ENCODE results near the gene KCTD11.
"Not testable (repeated sequence)": the region's sequence is repeated elsewhere in the genome, so short reads cannot be mapped to it uniquely, and the experiment has no call there.

The KCTD11 gene

DNA sequence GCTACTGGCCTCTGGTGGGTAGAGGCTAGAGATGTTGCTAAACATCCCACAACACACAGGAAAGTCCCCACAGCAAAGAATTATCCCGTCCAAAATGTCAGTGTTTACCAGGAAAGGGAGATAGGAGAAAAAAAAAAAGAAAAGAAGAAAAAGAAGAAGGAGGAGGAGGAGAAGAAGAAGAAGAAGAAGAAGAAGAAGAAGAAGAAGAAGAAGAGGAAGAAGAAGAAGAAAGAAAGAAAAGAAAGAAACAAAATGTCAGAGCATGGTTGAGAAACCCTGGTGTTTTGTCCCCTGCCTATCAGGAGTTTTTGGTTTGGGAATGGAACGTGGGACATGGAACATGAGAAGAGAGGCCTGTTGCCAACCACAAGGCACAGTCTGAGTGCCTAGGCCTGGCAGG lies 5.4 kb downstream of the KCTD11 start:
- Histone ChIP-seq H3K4me2 (ENCODE audit: low read length) (no peak overlapping the region), H2AFZ (ENCODE audit: low read depth, low read length) (no peak overlapping the region), H3K4me3 (ENCODE audit: low read length) (no peak overlapping the region), H3K4me1 (ENCODE audit: low read length) (peaks cover 11% of the 10 kb centered on the region), H3K27ac (ENCODE audit: low read length) (no peak overlapping the region), H3K36me3 (replicated peaks; ENCODE audit: low read depth, low read length) (no peaks in the 10 kb centered on the region), H3K9ac (ENCODE audit: low read length) (no peak overlapping the region), H3K9me3 (ENCODE audit: insufficient read depth, low read length) (no peaks in the 10 kb centered on the region), H3K79me2 (ENCODE audit: low read length) (no peaks in the 10 kb centered on the region), H3K27me3 (ENCODE audit: low read depth, low read length) (no peaks in the 10 kb centered on the region), H4K20me1 (ENCODE audit: insufficient read depth, low read length) (no peaks in the 10 kb centered on the region)
- TF ChIP-seq EZH2phosphoT487 (IDR thresholded peaks at IDR 0.05; ENCODE audit: low read depth) = no peak
- TF ChIP-seq, protein P1, sequence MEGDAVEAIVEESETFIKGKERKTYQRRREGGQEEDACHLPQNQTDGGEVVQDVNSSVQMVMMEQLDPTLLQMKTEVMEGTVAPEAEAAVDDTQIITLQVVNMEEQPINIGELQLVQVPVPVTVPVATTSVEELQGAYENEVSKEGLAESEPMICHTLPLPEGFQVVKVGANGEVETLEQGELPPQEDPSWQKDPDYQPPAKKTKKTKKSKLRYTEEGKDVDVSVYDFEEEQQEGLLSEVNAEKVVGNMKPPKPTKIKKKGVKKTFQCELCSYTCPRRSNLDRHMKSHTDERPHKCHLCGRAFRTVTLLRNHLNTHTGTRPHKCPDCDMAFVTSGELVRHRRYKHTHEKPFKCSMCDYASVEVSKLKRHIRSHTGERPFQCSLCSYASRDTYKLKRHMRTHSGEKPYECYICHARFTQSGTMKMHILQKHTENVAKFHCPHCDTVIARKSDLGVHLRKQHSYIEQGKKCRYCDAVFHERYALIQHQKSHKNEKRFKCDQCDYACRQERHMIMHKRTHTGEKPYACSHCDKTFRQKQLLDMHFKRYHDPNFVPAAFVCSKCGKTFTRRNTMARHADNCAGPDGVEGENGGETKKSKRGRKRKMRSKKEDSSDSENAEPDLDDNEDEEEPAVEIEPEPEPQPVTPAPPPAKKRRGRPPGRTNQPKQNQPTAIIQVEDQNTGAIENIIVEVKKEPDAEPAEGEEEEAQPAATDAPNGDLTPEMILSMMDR (IDR thresholded peaks at IDR 0.05; ENCODE audit: low read depth, low read length) = no peak

GRCh38 chr17:7361906-7362305 lies 9.9 kb downstream of the KCTD11 start:
- no peaks in the 10 kb centered on the region for H3K36me3 ChIP-seq (replicated peaks; ENCODE audit: low read depth, low read length)
- no peaks in the 10 kb centered on the region for H3K27me3 ChIP-seq (ENCODE audit: low read depth, low read length)
- no peak overlapping the region for H3K9ac ChIP-seq (ENCODE audit: low read length)
- H3K4me3 ChIP-seq (ENCODE audit: low read length) = no peak overlapping the region
- H2AFZ ChIP-seq (ENCODE audit: low read depth, low read length) = no peak overlapping the region
- H3K79me2 ChIP-seq (ENCODE audit: low read length) = no peaks in the 10 kb centered on the region
- no peaks in the 10 kb centered on the region for H3K9me3 ChIP-seq (ENCODE audit: insufficient read depth, low read length)
- no peak overlapping the region for H3K4me2 ChIP-seq (ENCODE audit: low read length)
- no peaks in the 10 kb centered on the region for H4K20me1 ChIP-seq (ENCODE audit: insufficient read depth, low read length)
- TF ChIP-seq, protein P1 (IDR thresholded peaks at IDR 0.05; ENCODE audit: low read depth, low read length) = no peak
- TF ChIP-seq EZH2phosphoT487 (IDR thresholded peaks at IDR 0.05; ENCODE audit: low read depth) = no peak
- no peak overlapping the region for H3K27ac ChIP-seq (ENCODE audit: low read length)
- H3K4me1 ChIP-seq (ENCODE audit: low read length) = no peaks in the 10 kb centered on the region

DNA sequence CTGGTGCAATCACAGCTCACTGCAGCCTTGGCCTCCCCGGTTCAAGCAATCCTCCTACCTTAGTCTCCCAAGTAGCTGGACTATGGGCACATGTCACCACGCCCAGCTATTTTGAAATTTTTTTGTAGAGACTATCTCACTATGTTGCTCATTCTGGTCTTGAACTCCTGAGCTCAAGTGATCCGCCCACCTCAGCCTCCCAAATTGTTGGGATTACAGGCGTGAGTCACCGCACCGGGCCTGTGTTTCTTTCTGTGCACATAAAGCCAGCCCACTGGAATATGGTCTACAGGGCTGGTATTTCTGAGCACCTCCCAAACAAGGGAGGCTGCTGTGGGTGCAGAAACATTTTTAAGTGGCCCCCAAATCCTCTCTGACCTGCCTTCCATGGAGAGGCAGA lies 11.3 kb downstream of the KCTD11 start:
- Histone ChIP-seq H2AFZ (ENCODE audit: low read depth, low read length) (no peak overlapping the region), H3K9ac (ENCODE audit: low read length) (no peak overlapping the region), H3K4me1 (ENCODE audit: low read length) (no peaks in the 10 kb centered on the region), H3K79me2 (ENCODE audit: low read length) (no peaks in the 10 kb centered on the region), H4K20me1 (ENCODE audit: insufficient read depth, low read length) (no peaks in the 10 kb centered on the region), H3K27me3 (ENCODE audit: low read depth, low read length) (no peaks in the 10 kb centered on the region), H3K36me3 (replicated peaks; ENCODE audit: low read depth, low read length) (no peaks in the 10 kb centered on the region), H3K4me3 (ENCODE audit: low read length) (no peak overlapping the region), H3K9me3 (ENCODE audit: insufficient read depth, low read length) (no peaks in the 10 kb centered on the region), H3K4me2 (ENCODE audit: low read length) (no peak overlapping the region), H3K27ac (ENCODE audit: low read length) (no peak overlapping the region)
- TF ChIP-seq, protein P1 (IDR thresholded peaks at IDR 0.05; ENCODE audit: low read depth, low read length) = no peak
- TF ChIP-seq EZH2phosphoT487 (IDR thresholded peaks at IDR 0.05; ENCODE audit: low read depth) = no peak

GRCh38 chr17:7365963-7366362 lies 14.0 kb downstream of the KCTD11 start:
- H3K4me1 ChIP-seq (ENCODE audit: low read length); H3K4me2 ChIP-seq (ENCODE audit: low read length); H3K27ac ChIP-seq (ENCODE audit: low read length); H3K36me3 ChIP-seq (replicated peaks; ENCODE audit: low read depth, low read length); H3K9me3 ChIP-seq (ENCODE audit: insufficient read depth, low read length); H4K20me1 ChIP-seq (ENCODE audit: insufficient read depth, low read length); H3K27me3 ChIP-seq (ENCODE audit: low read depth, low read length); H3K79me2 ChIP-seq (ENCODE audit: low read length); H2AFZ ChIP-seq (ENCODE audit: low read depth, low read length); H3K4me3 ChIP-seq (ENCODE audit: low read length); H3K9ac ChIP-seq (ENCODE audit: low read length): not testable (repeated sequence)

- no peaks in the 10 kb centered on the region for H3K4me1 ChIP-seq (ENCODE audit: low read length)
- no peak for TF ChIP-seq EZH2phosphoT487 (IDR thresholded peaks at IDR 0.05; ENCODE audit: low read depth)
- TF ChIP-seq, protein P1 (IDR thresholded peaks at IDR 0.05; ENCODE audit: low read depth, low read length) = no peak
- H3K4me2 ChIP-seq (ENCODE audit: low read length) = no peak overlapping the region
- peaks cover 6% of the 10 kb centered on the region; the same call in 1 of the 2 replicates for H3K27me3 ChIP-seq (ENCODE audit: low read depth, low read length)
- no peak overlapping the region for H2AFZ ChIP-seq (ENCODE audit: low read depth, low read length)
- H3K4me3 ChIP-seq (ENCODE audit: low read length) = no peak overlapping the region
- no peak overlapping the region for H3K9ac ChIP-seq (ENCODE audit: low read length)
- H3K27ac ChIP-seq (ENCODE audit: low read length) = no peak overlapping the region
- no peaks in the 10 kb centered on the region for H3K36me3 ChIP-seq (replicated peaks; ENCODE audit: low read depth, low read length)
- H4K20me1 ChIP-seq (ENCODE audit: insufficient read depth, low read length) = no peaks in the 10 kb centered on the region
- no peaks in the 10 kb centered on the region for H3K9me3 ChIP-seq (ENCODE audit: insufficient read depth, low read length)
- H3K79me2 ChIP-seq (ENCODE audit: low read length) = no peaks in the 10 kb centered on the region
These were observed 15.1 kb downstream of the KCTD11 start for GRCh38 chr17:7367083-7367482.
